GM23338 (cell line): ENCODE results near the gene SLC16A12. TPM values are rescaled to one million over a fixed set of nuclear protein-coding genes. Genes with fewer than 3 reads are reported as not detected.

ENCODE experiments used
- ATAC-seq: fragments of 200-7000 bp; cut with Tn5 transposase; 3 replicates; pipeline ENCODE4 v1.9.1; 2020
- DNase-seq: peaks from one replicate; pipeline ENCODE4 v3.0.0-alpha.2; 2015; ENCODE audit warnings: low spot score
- H2AFZ ChIP-seq: fragments of 200-600 bp; sonication (generic); 2 replicates; pipeline ENCODE4 v1.8.0; 2016; ENCODE audit warnings: antibody characterized with exemption, mild to moderate bottlenecking, moderate library complexity
- H3F3A ChIP-seq: fragments of 200-600 bp; sonication (generic); replicated peaks from 2 replicates; pipeline ENCODE4 v1.8.0; 2017; ENCODE audit warnings: antibody characterized with exemption, mixed run types, low read depth
- H3K27ac ChIP-seq: fragments of 200-600 bp; sonication (generic); 2 replicates; pipeline ENCODE4 v1.6.1; 2016; ENCODE audit warnings: low read depth
- H3K27me3 ChIP-seq: fragments of 200-600 bp; sonication (generic); 2 replicates; pipeline ENCODE4 v1.8.0; 2016; ENCODE audit warnings: mild to moderate bottlenecking, mixed run types, moderate library complexity; ENCODE audit not compliant: insufficient read depth
- H3K36me3 ChIP-seq: fragments of 200-600 bp; sonication (generic); 2 replicates; pipeline ENCODE4 v1.8.0; 2016; ENCODE audit warnings: mild to moderate bottlenecking; ENCODE audit not compliant: insufficient read depth
- H3K4me1 ChIP-seq: fragments of 200-600 bp; sonication (generic); 2 replicates; pipeline ENCODE4 v1.8.0; 2016; ENCODE audit warnings: mild to moderate bottlenecking, moderate library complexity; ENCODE audit not compliant: insufficient read depth
- H3K4me2 ChIP-seq: fragments of 200-600 bp; sonication (generic); 2 replicates; pipeline ENCODE4 v1.7.1; 2017; ENCODE audit warnings: mixed run types
- H3K4me3 ChIP-seq: fragments of 200-600 bp; sonication (generic); 2 replicates; pipeline ENCODE4 v1.6.1; 2016; ENCODE audit warnings: mixed run types
- H3K79me2 ChIP-seq: fragments of 200-600 bp; sonication (generic); replicated peaks from 2 replicates; pipeline ENCODE4 v1.8.0; 2017; ENCODE audit warnings: mild to moderate bottlenecking; ENCODE audit not compliant: insufficient read depth
- H3K9me2 ChIP-seq: fragments of 200-600 bp; sonication (generic); 2 replicates; pipeline ENCODE4 v1.8.0; 2017; ENCODE audit not compliant: insufficient read depth
- H4K20me1 ChIP-seq: fragments of 200-600 bp; sonication (generic); replicated peaks from 2 replicates; pipeline ENCODE4 v1.8.0; 2017; ENCODE audit warnings: mild to moderate bottlenecking; ENCODE audit not compliant: insufficient read depth
- H3K27ac Mint-ChIP-seq: 2 replicates; pipeline ENCODE4 v1.8.0; 2020; ENCODE audit warnings: inconsistent platforms, mild to moderate bottlenecking, moderate library complexity, mixed read lengths
- H3K27me3 Mint-ChIP-seq: 3 replicates; pipeline ENCODE4 v1.8.0; 2022; ENCODE audit warnings: low read depth, mild to moderate bottlenecking, moderate library complexity, mixed read lengths, inconsistent platforms; ENCODE audit not compliant: insufficient read depth, poor library complexity
- H3K36me3 Mint-ChIP-seq: 3 replicates; pipeline ENCODE4 v1.8.0; 2021; ENCODE audit warnings: low read depth, mild to moderate bottlenecking, inconsistent platforms, moderate library complexity, mixed read lengths
- H3K4me1 Mint-ChIP-seq: 3 replicates; pipeline ENCODE4 v1.8.0; 2020; ENCODE audit warnings: mild to moderate bottlenecking, inconsistent platforms, mixed read lengths
- H3K4me3 Mint-ChIP-seq: 3 replicates; pipeline ENCODE4 v1.8.0; 2021; ENCODE audit warnings: moderate library complexity, mild to moderate bottlenecking, inconsistent platforms, mixed read lengths
- H3K9me3 Mint-ChIP-seq: 3 replicates; pipeline ENCODE4 v1.8.0; 2020; ENCODE audit warnings: moderate library complexity, mild to moderate bottlenecking, inconsistent platforms, mixed read lengths
- CREB1 ChIP-seq: fragments of 250-450 bp; sonication (Bioruptor Pico); IDR thresholded peaks from 2 replicates; pipeline ENCODE4 v1.5.0; 2020; ENCODE audit warnings: low read depth, mild to moderate bottlenecking, moderate library complexity
- EZH2 ChIP-seq: fragments of 200-600 bp; sonication (generic); IDR thresholded peaks from one replicate; pipeline ENCODE4 v1.8.0; 2017; ENCODE audit warnings: antibody characterized with exemption, mild to moderate bottlenecking, low read depth; ENCODE audit not compliant: unreplicated experiment
- EZH2phosphoT487 ChIP-seq: fragments of 200-600 bp; sonication (generic); IDR thresholded peaks from one replicate; pipeline ENCODE4 v1.8.1; 2018; ENCODE audit warnings: antibody characterized with exemption; ENCODE audit not compliant: unreplicated experiment
- JUNB ChIP-seq: IDR thresholded peaks from one replicate; pipeline ENCODE4 v1.6.1; 2016; ENCODE audit warnings: antibody characterized with exemption; ENCODE audit not compliant: unreplicated experiment
- NANOG ChIP-seq: IDR thresholded peaks from 2 replicates; pipeline ENCODE4 v1.6.1; 2016; ENCODE audit warnings: antibody characterized with exemption, borderline replicate concordance
- POLR2AphosphoS5 ChIP-seq: IDR thresholded peaks from 2 replicates; pipeline ENCODE4 v1.6.1; 2016; ENCODE audit warnings: antibody characterized with exemption, low read depth
- STAT1 ChIP-seq: IDR thresholded peaks from one replicate; pipeline ENCODE4 v1.6.1; 2016; ENCODE audit warnings: antibody characterized with exemption; ENCODE audit not compliant: unreplicated experiment
- ZNF114 ChIP-seq: fragments of 250-450 bp; sonication (Bioruptor Pico); IDR thresholded peaks from 2 replicates; pipeline ENCODE4 v1.5.0; 2020; ENCODE audit warnings: mild to moderate bottlenecking, moderate library complexity
- ZNF331 ChIP-seq: fragments of 250-450 bp; sonication (Bioruptor Pico); IDR thresholded peaks from 2 replicates; pipeline ENCODE4 v1.5.0; 2020; ENCODE audit warnings: low read depth, mild to moderate bottlenecking, moderate library complexity
- polyA plus RNA-seq: library from polyadenylated mRNA; unstranded; fragments of >200 nt; fragmentation: Nextera tagmentation; extraction: Ambion mirVana; gene quantifications from 2 replicates; pipeline ENCODE4 v1.2.1, GENCODE V29; 2016
- total RNA-seq: library from RNA; depleted of rRNA; stranded (reverse); fragments of >200 nt; shearing (Covaris generic); gene quantifications from 2 replicates; pipeline ENCODE4 v1.2.3, GENCODE V29; 2014
- TF ChIP-seq, protein P1 (sequence below): IDR thresholded peaks from 2 replicates; pipeline ENCODE4 v1.6.1; 2016; ENCODE audit warnings: antibody characterized with exemption
- TF ChIP-seq, protein P2 (sequence below): fragments of 250-450 bp; sonication (Bioruptor Pico); IDR thresholded peaks from 2 replicates; pipeline ENCODE4 v1.5.0; 2020; ENCODE audit warnings: mild to moderate bottlenecking, moderate library complexity

Gene SLC16A12
- total and polyA plus RNA-seq, 2 experiments from 2014 or later, result 0.84 to 2.0 TPM

DNA sequence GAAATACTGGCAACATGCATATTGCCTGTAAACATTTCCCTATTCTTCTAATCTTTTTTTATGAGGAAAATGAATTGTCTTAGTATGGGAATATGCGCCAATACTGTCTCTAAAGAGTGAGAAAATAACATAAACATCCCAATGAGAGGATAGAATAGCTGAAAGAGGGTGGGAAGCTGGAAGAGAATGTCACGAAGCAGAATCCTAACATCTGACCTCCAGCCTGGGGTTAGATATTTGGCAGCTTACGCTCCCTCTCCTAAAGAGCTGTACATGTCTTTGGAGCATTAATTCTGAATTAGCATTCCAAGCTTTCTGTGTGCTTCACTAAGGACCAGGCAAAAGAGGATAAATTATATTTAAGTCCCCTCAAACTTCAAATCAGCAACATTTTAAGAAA lies 31.6 kb upstream of the SLC16A12 start:
- no peak for TF ChIP-seq JUNB
- TF ChIP-seq EZH2phosphoT487, result no peak
- TF ChIP-seq ZNF331 (CRISPR knock-in tag), result no peak
- TF ChIP-seq EZH2, result no peak
- no peak for TF ChIP-seq NANOG
- TF ChIP-seq CREB1 (CRISPR knock-in tag), result no peak
- TF ChIP-seq, protein P1, sequence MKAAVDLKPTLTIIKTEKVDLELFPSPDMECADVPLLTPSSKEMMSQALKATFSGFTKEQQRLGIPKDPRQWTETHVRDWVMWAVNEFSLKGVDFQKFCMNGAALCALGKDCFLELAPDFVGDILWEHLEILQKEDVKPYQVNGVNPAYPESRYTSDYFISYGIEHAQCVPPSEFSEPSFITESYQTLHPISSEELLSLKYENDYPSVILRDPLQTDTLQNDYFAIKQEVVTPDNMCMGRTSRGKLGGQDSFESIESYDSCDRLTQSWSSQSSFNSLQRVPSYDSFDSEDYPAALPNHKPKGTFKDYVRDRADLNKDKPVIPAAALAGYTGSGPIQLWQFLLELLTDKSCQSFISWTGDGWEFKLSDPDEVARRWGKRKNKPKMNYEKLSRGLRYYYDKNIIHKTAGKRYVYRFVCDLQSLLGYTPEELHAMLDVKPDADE, result no peak
- TF ChIP-seq STAT1, result no peak
- TF ChIP-seq, protein P2, sequence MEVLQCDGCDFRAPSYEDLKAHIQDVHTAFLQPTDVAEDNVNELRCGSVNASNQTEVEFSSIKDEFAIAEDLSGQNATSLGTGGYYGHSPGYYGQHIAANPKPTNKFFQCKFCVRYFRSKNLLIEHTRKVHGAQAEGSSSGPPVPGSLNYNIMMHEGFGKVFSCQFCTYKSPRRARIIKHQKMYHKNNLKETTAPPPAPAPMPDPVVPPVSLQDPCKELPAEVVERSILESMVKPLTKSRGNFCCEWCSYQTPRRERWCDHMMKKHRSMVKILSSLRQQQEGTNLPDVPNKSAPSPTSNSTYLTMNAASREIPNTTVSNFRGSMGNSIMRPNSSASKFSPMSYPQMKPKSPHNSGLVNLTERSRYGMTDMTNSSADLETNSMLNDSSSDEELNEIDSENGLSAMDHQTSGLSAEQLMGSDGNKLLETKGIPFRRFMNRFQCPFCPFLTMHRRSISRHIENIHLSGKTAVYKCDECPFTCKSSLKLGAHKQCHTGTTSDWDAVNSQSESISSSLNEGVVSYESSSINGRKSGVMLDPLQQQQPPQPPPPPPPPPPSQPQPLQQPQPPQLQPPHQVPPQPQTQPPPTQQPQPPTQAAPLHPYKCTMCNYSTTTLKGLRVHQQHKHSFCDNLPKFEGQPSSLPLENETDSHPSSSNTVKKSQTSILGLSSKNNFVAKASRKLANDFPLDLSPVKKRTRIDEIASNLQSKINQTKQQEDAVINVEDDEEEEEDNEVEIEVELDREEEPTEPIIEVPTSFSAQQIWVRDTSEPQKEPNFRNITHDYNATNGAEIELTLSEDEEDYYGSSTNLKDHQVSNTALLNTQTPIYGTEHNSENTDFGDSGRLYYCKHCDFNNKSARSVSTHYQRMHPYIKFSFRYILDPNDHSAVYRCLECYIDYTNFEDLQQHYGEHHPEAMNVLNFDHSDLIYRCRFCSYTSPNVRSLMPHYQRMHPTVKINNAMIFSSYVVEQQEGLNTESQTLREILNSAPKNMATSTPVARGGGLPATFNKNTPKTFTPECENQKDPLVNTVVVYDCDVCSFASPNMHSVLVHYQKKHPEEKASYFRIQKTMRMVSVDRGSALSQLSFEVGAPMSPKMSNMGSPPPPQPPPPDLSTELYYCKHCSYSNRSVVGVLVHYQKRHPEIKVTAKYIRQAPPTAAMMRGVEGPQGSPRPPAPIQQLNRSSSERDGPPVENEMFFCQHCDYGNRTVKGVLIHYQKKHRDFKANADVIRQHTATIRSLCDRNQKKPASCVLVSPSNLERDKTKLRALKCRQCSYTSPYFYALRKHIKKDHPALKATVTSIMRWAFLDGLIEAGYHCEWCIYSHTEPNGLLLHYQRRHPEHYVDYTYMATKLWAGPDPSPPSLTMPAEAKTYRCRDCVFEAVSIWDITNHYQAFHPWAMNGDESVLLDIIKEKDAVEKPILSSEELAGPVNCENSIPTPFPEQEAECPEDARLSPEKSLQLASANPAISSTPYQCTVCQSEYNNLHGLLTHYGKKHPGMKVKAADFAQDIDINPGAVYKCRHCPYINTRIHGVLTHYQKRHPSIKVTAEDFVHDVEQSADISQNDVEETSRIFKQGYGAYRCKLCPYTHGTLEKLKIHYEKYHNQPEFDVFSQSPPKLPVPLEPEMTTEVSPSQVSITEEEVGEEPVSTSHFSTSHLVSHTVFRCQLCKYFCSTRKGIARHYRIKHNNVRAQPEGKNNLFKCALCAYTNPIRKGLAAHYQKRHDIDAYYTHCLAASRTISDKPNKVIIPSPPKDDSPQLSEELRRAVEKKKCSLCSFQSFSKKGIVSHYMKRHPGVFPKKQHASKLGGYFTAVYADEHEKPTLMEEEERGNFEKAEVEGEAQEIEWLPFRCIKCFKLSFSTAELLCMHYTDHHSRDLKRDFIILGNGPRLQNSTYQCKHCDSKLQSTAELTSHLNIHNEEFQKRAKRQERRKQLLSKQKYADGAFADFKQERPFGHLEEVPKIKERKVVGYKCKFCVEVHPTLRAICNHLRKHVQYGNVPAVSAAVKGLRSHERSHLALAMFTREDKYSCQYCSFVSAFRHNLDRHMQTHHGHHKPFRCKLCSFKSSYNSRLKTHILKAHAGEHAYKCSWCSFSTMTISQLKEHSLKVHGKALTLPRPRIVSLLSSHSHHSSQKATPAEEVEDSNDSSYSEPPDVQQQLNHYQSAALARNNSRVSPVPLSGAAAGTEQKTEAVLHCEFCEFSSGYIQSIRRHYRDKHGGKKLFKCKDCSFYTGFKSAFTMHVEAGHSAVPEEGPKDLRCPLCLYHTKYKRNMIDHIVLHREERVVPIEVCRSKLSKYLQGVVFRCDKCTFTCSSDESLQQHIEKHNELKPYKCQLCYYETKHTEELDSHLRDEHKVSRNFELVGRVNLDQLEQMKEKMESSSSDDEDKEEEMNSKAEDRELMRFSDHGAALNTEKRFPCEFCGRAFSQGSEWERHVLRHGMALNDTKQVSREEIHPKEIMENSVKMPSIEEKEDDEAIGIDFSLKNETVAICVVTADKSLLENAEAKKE (CRISPR knock-in tag), result no peak
- no peak for TF ChIP-seq POLR2AphosphoS5
- no peak for TF ChIP-seq ZNF114 (CRISPR knock-in tag)
- no peaks in the 10 kb centered on the region for H3K36me3 ChIP-seq
- peaks cover 13% of the 10 kb centered on the region for H3K4me1 ChIP-seq
- Mint-ChIP-seq H3K36me3 (no peaks in the 10 kb centered on the region), H3K4me1 (peaks cover 23% of the 10 kb centered on the region; the same call in 2 of the 3 replicates), H3K4me3 (no peak overlapping the region), H3K27me3 (no peaks in the 10 kb centered on the region), H3K27ac (no peak overlapping the region), H3K9me3 (no peaks in the 10 kb centered on the region; the same call in 2 of the 3 replicates)
- H3K9me2 ChIP-seq, result no peaks in the 10 kb centered on the region
- no peak for DNase-seq
- no peaks in the 10 kb centered on the region for H3K27me3 ChIP-seq
- H4K20me1 ChIP-seq, result no peaks in the 10 kb centered on the region
- ATAC-seq, result no peak
- H3K4me2 ChIP-seq, result no peak overlapping the region
- H2AFZ ChIP-seq, result no peak overlapping the region
- no peak overlapping the region for H3K4me3 ChIP-seq
- no peak overlapping the region for H3K27ac ChIP-seq
- no peaks in the 10 kb centered on the region for H3F3A ChIP-seq
- H3K79me2 ChIP-seq, result no peaks in the 10 kb centered on the region
